ENCODE results near the gene LRRC63.
"Not testable (repeated sequence)": the region's sequence is repeated elsewhere in the genome, so short reads cannot be mapped to it uniquely, and the experiment has no call there.

LRRC63 gene

GRCh38 chr13:46211483-46212351 is at the start of gene LRRC63:
Gene LRRC63 (plus strand): TSS chr13:46211928. CDS start chr13:46213035, 1,107 bp downstream.
- DNase-seq (ENCODE audit: low read depth) = peak; percentile 79

GRCh38 chr13:46162741-46163140 is 49.0 kb upstream of the LRRC63 start:
- DNase-seq (ENCODE audit: low read depth) = not testable (repeated sequence)

GRCh38 chr13:46164661-46165060 is 47.1 kb upstream of the LRRC63 start:
- DNase-seq (ENCODE audit: low read depth) = no peak

GRCh38 chr13:46165485-46166223 is 46.1 kb upstream of the LRRC63 start:
- no peak for DNase-seq (ENCODE audit: low read depth)

GRCh38 chr13:46166224-46166584 is 45.5 kb upstream of the LRRC63 start:
- DNase-seq (ENCODE audit: low read depth) = no peak

GRCh38 chr13:46166947-46167610 is 44.6 kb upstream of the LRRC63 start:
- DNase-seq (ENCODE audit: low read depth) = no peak

- DNase-seq (ENCODE audit: low read depth) = no peak
Measured at GRCh38 chr13:46168341-46168740, 43.4 kb upstream of the LRRC63 start.

- DNase-seq (ENCODE audit: low read depth) = no peak
Measured at GRCh38 chr13:46168783-46169182, 42.9 kb upstream of the LRRC63 start.

- DNase-seq (ENCODE audit: low read depth) = no peak
Measured at GRCh38 chr13:46169758-46170157, 42.0 kb upstream of the LRRC63 start.

GRCh38 chr13:46170268-46170667 is 41.5 kb upstream of the LRRC63 start:
- DNase-seq (ENCODE audit: low read depth) = no peak

- no peak for DNase-seq (ENCODE audit: low read depth)
Measured at GRCh38 chr13:46170687-46171086, 41.0 kb upstream of the LRRC63 start.

- no peak for DNase-seq (ENCODE audit: low read depth)
Measured at GRCh38 chr13:46171217-46171616, 40.5 kb upstream of the LRRC63 start.

- no peak for DNase-seq (ENCODE audit: low read depth)
Measured at GRCh38 chr13:46171739-46172138, 40.0 kb upstream of the LRRC63 start.

- no peak for DNase-seq (ENCODE audit: low read depth)
Measured at GRCh38 chr13:46172531-46172991, 39.2 kb upstream of the LRRC63 start.

GRCh38 chr13:46173656-46174055 is 38.1 kb upstream of the LRRC63 start:
- no peak for DNase-seq (ENCODE audit: low read depth)

GRCh38 chr13:46176756-46177155 is 35.0 kb upstream of the LRRC63 start:
- no peak for DNase-seq (ENCODE audit: low read depth)

GRCh38 chr13:46178143-46178542 is 33.6 kb upstream of the LRRC63 start:
- no peak for DNase-seq (ENCODE audit: low read depth)

GRCh38 chr13:46178821-46179220 is 32.9 kb upstream of the LRRC63 start:
- no peak for DNase-seq (ENCODE audit: low read depth)

- peak; percentile 76 for DNase-seq (ENCODE audit: low read depth)
Measured at GRCh38 chr13:46179491-46179908, 32.2 kb upstream of the LRRC63 start.

GRCh38 chr13:46179969-46180763 is 31.6 kb upstream of the LRRC63 start:
- no peak for DNase-seq (ENCODE audit: low read depth)

- no peak for DNase-seq (ENCODE audit: low read depth)
Measured at GRCh38 chr13:46181377-46181839, 30.3 kb upstream of the LRRC63 start.

Data from activated T-cell treated with anti-CD3 and anti-CD28 coated beads for 1 hour (primary cell).